Activated CD4-positive, alpha-beta T cell treated with anti-CD3 and anti-CD28 coated beads, Interleukin-2, amount 10 ng/mL, durations not matched to agents 7 days and 5 days (primary cell): ENCODE results near the gene CEP41. TPM values are rescaled to one million over a fixed set of nuclear protein-coding genes. Genes with fewer than 3 reads are reported as not detected.

Source experiments
- CTCF ChIA-PET: fragments of 350-600 bp; sonication (Branson Sonifier 250); formaldehyde crosslinking; loops from one replicate; lab custom pipeline; 2021; ENCODE audit warnings: antibody characterized with exemption; lab: Charles Lee
- POLR2A ChIA-PET: fragments of 350-600 bp; sonication (Branson Sonifier 250); formaldehyde crosslinking; loops from one replicate; lab custom pipeline; 2021; ENCODE audit warnings: antibody characterized with exemption; lab: Charles Lee
- DNase-seq: peaks from one replicate; pipeline ENCODE4 v3.0.0-alpha.2; 2020
- H3K27ac Mint-ChIP-seq: one replicate; pipeline ENCODE4 v1.8.0; 2021; ENCODE audit warnings: mild to moderate bottlenecking, moderate library complexity, mixed read lengths
- H3K27me3 Mint-ChIP-seq: one replicate; pipeline ENCODE4 v1.8.0; 2021; ENCODE audit warnings: mixed read lengths
- H3K36me3 Mint-ChIP-seq: one replicate; pipeline ENCODE4 v1.8.0; 2021; ENCODE audit warnings: low read depth, mixed read lengths
- H3K4me1 Mint-ChIP-seq: one replicate; pipeline ENCODE4 v1.8.0; 2021; ENCODE audit warnings: mixed read lengths
- H3K4me3 Mint-ChIP-seq: one replicate; pipeline ENCODE4 v1.8.0; 2021; ENCODE audit warnings: mild to moderate bottlenecking, moderate library complexity, mixed read lengths
- H3K9me3 Mint-ChIP-seq: one replicate; pipeline ENCODE4 v1.8.0; 2021; ENCODE audit warnings: mixed read lengths
- total RNA-seq, 2 experiments: library from RNA; stranded (reverse); gene quantifications; one replicate each; pipeline ENCODE4 v1.2.3, GENCODE V29; 2021

Gene CEP41
- total RNA-seq, 2 experiments from 2014 or later, result 18.5 to 19.6 TPM

DNA sequence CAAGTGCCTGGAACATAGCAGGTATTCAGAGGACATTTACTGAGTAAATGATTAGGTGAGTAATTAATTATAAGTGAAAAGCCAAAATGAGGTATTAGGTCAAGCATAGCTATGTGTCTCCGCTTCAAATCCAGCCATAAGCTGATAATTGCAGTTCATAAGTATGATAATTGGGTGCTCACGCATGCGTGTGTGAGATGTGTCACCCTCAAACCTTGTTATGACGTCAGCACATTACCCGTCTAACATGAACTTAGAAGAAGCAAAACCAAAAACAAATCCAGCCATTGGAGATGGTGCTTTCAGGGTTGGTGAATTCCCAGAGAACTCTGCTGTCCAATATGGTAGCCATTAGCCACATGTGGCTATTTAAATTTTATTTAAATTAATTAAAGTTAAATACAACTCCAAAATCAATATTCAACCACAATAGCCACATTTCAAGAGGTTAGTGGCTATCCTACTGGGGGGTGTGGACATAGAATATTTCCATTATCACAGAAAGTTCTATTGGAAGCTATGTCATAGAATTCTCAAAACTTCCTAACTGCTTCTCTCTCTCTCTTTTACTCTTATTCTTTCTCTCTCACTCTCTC is 96.4 kb downstream of the CEP41 start, which contains the start of gene CPA5:
Gene CPA5, plus strand, starts transcription at position 546 of the 596 bp plus-strand sequence. CDS start 1,670 bp downstream, outside the sequence.
- peaks cover 1% of the 10 kb centered on the region for H3K27me3 Mint-ChIP-seq

More for the DNA sequence above, 96.4 kb downstream of the CEP41 start, which contains the start of gene CPA5:
- Mint-ChIP-seq H3K9me3 (peaks cover 2% of the 10 kb centered on the region), H3K27ac (no peak within 1 kb of the TSS), H3K4me1 (no peaks in the 10 kb centered on the region), H3K4me3 (no peak within 1 kb of the TSS), H3K36me3 (no peaks in the 10 kb centered on the region)
- DNase-seq, result no peak
- ChIA-PET CTCF (interaction anchor here (1.5 to 1.7 kb wide), 2 partner anchors 12 to 19 kb away, joined by 3 to 5 read pairs; no protein-coding TSS in a partner anchor), POLR2A (no interaction called here)

Other genes starting within 250 kb of the CEP41 start
- 10 to 100 TPM; 41.6 to 46.6 TPM for gene TMEM209, start 235.6 kb downstream of the CEP41 start, total RNA-seq
- not detected for gene SSMEM1, start 233.2 kb downstream of the CEP41 start, total RNA-seq
- not detected for gene CPA2, start 174.2 kb downstream of the CEP41 start, total RNA-seq
- gene CPA4, start 147.9 kb downstream of the CEP41 start, total RNA-seq, result not detected
- not detected for gene CPA5, start 96.2 kb downstream of the CEP41 start, total RNA-seq
- gene CPA1, start 60.5 kb downstream of the CEP41 start, total RNA-seq, result not detected
- 1 to 10 TPM; 1.2 TPM for gene MEST, start 51.1 kb upstream of the CEP41 start, total RNA-seq
- gene COPG2, start 227.7 kb upstream of the CEP41 start, total RNA-seq, result 10 to 100 TPM in 1 of 2 experiments, 1 to 10 TPM in 1; 8.4 to 11.0 TPM
- not detected for gene TSGA13, start 245.5 kb upstream of the CEP41 start, total RNA-seq